Renal cortical epithelial cell (primary cell): Measurements from ENCODE around the gene HRNR. TPM values are rescaled to one million over a fixed set of nuclear protein-coding genes. Genes with fewer than 3 reads are reported as not detected.

Source experiments
- total RNA-seq: library from RNA; depleted of rRNA; stranded (reverse); fragments of >200 nt; gene quantifications from 2 replicates; pipeline ENCODE4 v1.2.3, GENCODE V29; 2014

HRNR gene
- total RNA-seq, 1 donor from 2014 or later: under 0.01 TPM

Other genes with a start within 250 kb of the HRNR start
- 221 and 239 TPM in 2 replicates for gene S100A10, start 230.3 kb downstream of the HRNR start, total RNA-seq
- 57.5 and 77.9 TPM in 2 replicates for gene S100A11, start 187.2 kb downstream of the HRNR start, total RNA-seq
- gene TCHHL1, start 135.1 kb downstream of the HRNR start, total RNA-seq: not detected in 2 replicates
- gene TCHH, start 108.7 kb downstream of the HRNR start, total RNA-seq: 0.10 TPM in 1 of 2 replicates, not detected in the other
- gene RPTN, start 65.0 kb downstream of the HRNR start, total RNA-seq: 0.10 TPM in 1 of 2 replicates, not detected in the other
- gene FLG, start 101.0 kb upstream of the HRNR start, total RNA-seq: 1.7 and 10.9 TPM in 2 replicates
- not detected in 2 replicates for gene FLG2, start 135.8 kb upstream of the HRNR start, total RNA-seq
- not detected in 2 replicates for gene CRNN, start 190.1 kb upstream of the HRNR start, total RNA-seq